SK-N-SH (cell line): ENCODE measurements around the gene PLCB1.

Experiments used
- CTCF ChIP-seq: fragments of 200-600 bp; sonication (generic); IDR thresholded peaks from 2 replicates; pipeline ENCODE4 v1.6.1; 2017; ENCODE audit warnings: antibody characterized with exemption, mild to moderate bottlenecking, moderate library complexity
- EP300 ChIP-seq, 2 experiments: IDR thresholded peaks; 2 replicates each; pipeline versions ENCODE4 v1.4.0 to v1.6.1; 2012; ENCODE audit warnings: borderline replicate concordance in 1 of 2, low read depth in 1 of 2, low read length in 1 of 2
- EZH2phosphoT487 ChIP-seq: fragments of 200-600 bp; sonication (generic); IDR thresholded peaks from 2 replicates; pipeline ENCODE4 v1.6.1; 2017; ENCODE audit warnings: low read depth, mixed run types, mild to moderate bottlenecking, antibody characterized with exemption, moderate library complexity, borderline replicate concordance
- FOSL2 ChIP-seq: IDR thresholded peaks from 2 replicates; pipeline ENCODE4 v1.4.0; 2012; ENCODE audit warnings: low read depth, mild to moderate bottlenecking, moderate library complexity, borderline replicate concordance
- FOXJ3 ChIP-seq: sonication (generic); formaldehyde crosslinking; IDR thresholded peaks from 2 replicates; pipeline ENCODE4 v1.5.1; 2020; ENCODE audit warnings: mild to moderate bottlenecking, missing genetic modification reagents
- GABPA ChIP-seq: IDR thresholded peaks from 2 replicates; pipeline ENCODE4 v1.4.0; 2012; ENCODE audit warnings: low read depth, mild to moderate bottlenecking
- MAX ChIP-seq: IDR thresholded peaks from 2 replicates; pipeline ENCODE4 v1.4.0; 2012; ENCODE audit warnings: low read depth
- MXI1 ChIP-seq: IDR thresholded peaks from 2 replicates; pipeline ENCODE4 v1.6.1; 2012; ENCODE audit warnings: mild to moderate bottlenecking, low read depth, low read length, improper control_type of control experiment
- PBX3 ChIP-seq: IDR thresholded peaks from 2 replicates; pipeline ENCODE4; 2012
- POLR2AphosphoS5 ChIP-seq: IDR thresholded peaks from 2 replicates; pipeline ENCODE4 v1.6.1; 2012; ENCODE audit warnings: low read depth, low read length
- REST ChIP-seq: IDR thresholded peaks from 2 replicates; pipeline ENCODE4 v1.6.1; 2012; ENCODE audit warnings: mild to moderate bottlenecking, low read depth, low read length, moderate library complexity
- SIN3A ChIP-seq: IDR thresholded peaks from 2 replicates; pipeline ENCODE4 v1.6.1; 2012; ENCODE audit warnings: low read depth, mild to moderate bottlenecking, low read length, moderate library complexity, borderline replicate concordance
- SMC3 ChIP-seq: IDR thresholded peaks from 2 replicates; pipeline ENCODE4 v1.6.1; 2012; ENCODE audit warnings: low read depth, low read length, improper control_type of control experiment
- YY1 ChIP-seq: IDR thresholded peaks from 2 replicates; pipeline ENCODE4 v1.4.0; 2012; ENCODE audit warnings: low read depth, mild to moderate bottlenecking

GRCh38 chr20:8248051-8248450 is 116.0 kb downstream of the PLCB1 start:
- TF ChIP-seq FOXJ3 (CRISPR knock-in tag) (no peak), CTCF (no peak), MAX (no peak), SIN3A (no peak), EZH2phosphoT487 (no peak), PBX3 (no peak), EP300 (IDR thresholded peaks at IDR 0.05; ENCODE audit: borderline replicate concordance in 1 of 2, low read depth in 1 of 2, low read length in 1 of 2) (no peak), YY1 (no peak), SMC3 (no peak), MXI1 (no peak), FOSL2 (no peak), REST (no peak), POLR2AphosphoS5 (no peak), GABPA (no peak)
